IMR-90 (cell line): Measurements from ENCODE around the gene NPPB. TPM values are rescaled to one million over a fixed set of nuclear protein-coding genes. Genes with fewer than 3 reads are reported as not detected.

Experiments used
- ATAC-seq: fragments of 200-7000 bp; cut with Tn5 transposase; 2 replicates; pipeline ENCODE4 v1.9.1; 2020; ENCODE audit warnings: low read depth, mild to moderate bottlenecking, moderate library complexity
- BruUV-seq: library from RNA; stranded (reverse); fragments of 400-500 nt; replicated peaks from 2 replicates; lab custom pipeline; 2021; lab: Mats Ljungman, UMichigan
- CTCF ChIA-PET: fragments of 300-600 bp; formaldehyde crosslinking; extraction: SDS; loops from one replicate; lab custom pipeline; 2021; ENCODE audit warnings: antibody characterized with exemption; lab: Yijun Ruan, JAX
- POLR2A ChIA-PET: fragments of 300-600 bp; sonication (Branson Sonifier 250); formaldehyde crosslinking; loops from one replicate; lab custom pipeline; 2022; ENCODE audit warnings: antibody characterized with exemption; ENCODE audit not compliant: unreplicated experiment; lab: Charles Lee
- DNase-seq: peaks from one replicate; pipeline ENCODE4 v3.0.0; 2013
- H2AFZ ChIP-seq: replicated peaks from 2 replicates; pipeline ENCODE3; 2013; ENCODE audit warnings: low read length, mild to moderate bottlenecking; ENCODE audit not compliant: poor library complexity
- H2AK5ac ChIP-seq: 2 replicates; pipeline ENCODE4 v1.6.1; 2013; ENCODE audit warnings: low read depth, low read length, inconsistent platforms
- H2AK9ac ChIP-seq: replicated peaks from 2 replicates; pipeline ENCODE3; 2013; ENCODE audit warnings: mild to moderate bottlenecking, low read depth, low read length, moderate library complexity; ENCODE audit not compliant: poor library complexity
- H2BK120ac ChIP-seq: 2 replicates; pipeline ENCODE4 v1.6.1; 2013; ENCODE audit warnings: low read depth, low read length, inconsistent platforms
- H2BK15ac ChIP-seq: 3 replicates; pipeline ENCODE4 v1.6.1; 2013; ENCODE audit warnings: low read depth, low read length, inconsistent platforms
- H2BK20ac ChIP-seq: 2 replicates; pipeline ENCODE4 v1.6.1; 2013; ENCODE audit warnings: low read depth, mild to moderate bottlenecking, inconsistent platforms, low read length, moderate library complexity
- H2BK5ac ChIP-seq: 2 replicates; pipeline ENCODE4 v1.6.1; 2013; ENCODE audit warnings: mild to moderate bottlenecking, low read depth, low read length, inconsistent platforms; ENCODE audit not compliant: poor library complexity, severe bottlenecking
- H3K14ac ChIP-seq: replicated peaks from 2 replicates; pipeline ENCODE4 v1.6.1; 2013; ENCODE audit warnings: low read depth, low read length, inconsistent platforms
- H3K18ac ChIP-seq: 2 replicates; pipeline ENCODE4 v1.6.1; 2013; ENCODE audit warnings: low read depth, low read length, control low read depth
- H3K23ac ChIP-seq: 2 replicates; pipeline ENCODE4 v1.6.1; 2013; ENCODE audit warnings: low read depth, low read length, inconsistent platforms
- H3K27ac ChIP-seq: 2 replicates; pipeline ENCODE4 v1.5.1; 2013; ENCODE audit warnings: mild to moderate bottlenecking, control low read depth, low read length; ENCODE audit not compliant: insufficient read depth
- H3K27me3 ChIP-seq: 2 replicates; pipeline ENCODE4 v1.6.1; 2013; ENCODE audit warnings: low read length; ENCODE audit not compliant: control insufficient read depth, insufficient read depth
- H3K36me3 ChIP-seq: 2 replicates; pipeline ENCODE4 v1.6.1; 2013; ENCODE audit warnings: low read length, mixed read lengths; ENCODE audit not compliant: control insufficient read depth, insufficient read depth
- H3K4ac ChIP-seq: 2 replicates; pipeline ENCODE4 v1.6.1; 2013; ENCODE audit warnings: low read depth, low read length, inconsistent platforms
- H3K4me1 ChIP-seq: 2 replicates; pipeline ENCODE4 v1.6.1; 2013; ENCODE audit warnings: low read length, mixed read lengths; ENCODE audit not compliant: control insufficient read depth, insufficient read depth
- H3K4me2 ChIP-seq: 2 replicates; pipeline ENCODE4 v1.6.1; 2013; ENCODE audit warnings: low read depth, mild to moderate bottlenecking, control low read depth, low read length, moderate library complexity
- H3K4me3 ChIP-seq: 2 replicates; pipeline ENCODE4 v1.5.1; 2013; ENCODE audit warnings: low read depth, mild to moderate bottlenecking, control low read depth, low read length, moderate library complexity; ENCODE audit not compliant: insufficient read depth
- H3K56ac ChIP-seq: 2 replicates; pipeline ENCODE4 v1.6.1; 2013; ENCODE audit warnings: low read length, inconsistent platforms; ENCODE audit not compliant: insufficient read depth; ENCODE audit errors: extremely low read depth
- H3K79me1 ChIP-seq, 2 experiments: 2 replicates each; pipeline ENCODE4 v1.6.1; 2013; ENCODE audit warnings: low read length in 2 of 2, inconsistent platforms in 1 of 2, low read depth in 1 of 2
- H3K9ac ChIP-seq: 2 replicates; pipeline ENCODE4 v1.6.1; 2013; ENCODE audit warnings: low read depth, low read length, control low read depth
- H3K9me1 ChIP-seq: 2 replicates; pipeline ENCODE4 v1.6.1; 2013; ENCODE audit warnings: low read length, inconsistent platforms; ENCODE audit not compliant: insufficient read depth
- H3K9me3 ChIP-seq: 2 replicates; pipeline ENCODE4 v1.6.1; 2013; ENCODE audit warnings: low read length; ENCODE audit not compliant: control insufficient read depth, insufficient read depth
- H4K20me1 ChIP-seq: 2 replicates; pipeline ENCODE4 v1.6.1; 2013; ENCODE audit warnings: low read length, inconsistent platforms; ENCODE audit not compliant: insufficient read depth
- H4K5ac ChIP-seq: 2 replicates; pipeline ENCODE4 v1.6.1; 2013; ENCODE audit warnings: mild to moderate bottlenecking, low read depth, low read length, control low read depth
- H4K8ac ChIP-seq, 2 experiments: 2 replicates each; pipeline ENCODE4 v1.6.1; 2013; ENCODE audit warnings: low read depth in 2 of 2, low read length in 2 of 2, control low read depth in 1 of 2, inconsistent platforms in 1 of 2
- H4K91ac ChIP-seq: 2 replicates; pipeline ENCODE4 v1.6.1; 2013; ENCODE audit warnings: low read depth, low read length, inconsistent platforms; ENCODE audit not compliant: insufficient read depth
- FOS ChIP-seq: fragments of 150-350 bp; IDR thresholded peaks from 2 replicates; pipeline ENCODE4 v1.6.1; 2016; ENCODE audit warnings: low read depth, low read length
- MAFK ChIP-seq: IDR thresholded peaks from 2 replicates; pipeline ENCODE4 v1.6.1; 2012; ENCODE audit warnings: low read depth, low read length, improper control_type of control experiment
- MAZ ChIP-seq: IDR thresholded peaks from 2 replicates; pipeline ENCODE4 v1.6.1; 2012; ENCODE audit warnings: low read depth, mild to moderate bottlenecking, low read length, improper control_type of control experiment, moderate library complexity, borderline replicate concordance
- POLR2A ChIP-seq: IDR thresholded peaks from 2 replicates; pipeline ENCODE4 v1.6.1; 2012; ENCODE audit warnings: mild to moderate bottlenecking, low read depth, low read length
- USF2 ChIP-seq: fragments of 150-350 bp; IDR thresholded peaks from 2 replicates; pipeline ENCODE4 v1.6.1; 2017; ENCODE audit warnings: mild to moderate bottlenecking, antibody characterized with exemption, low read length, low read depth
- WGBS, 2 experiments: methylation state at CpG; one replicate each; pipeline versions ENCODE4 v1.1.5 to v1.1.7; 2013; ENCODE audit warnings: missing lambda C conversion rate in 2 of 2; ENCODE audit not compliant: insufficient read length in 1 of 2; ENCODE audit errors: extremely low coverage in 2 of 2; 5-methylcytosine and 5-hydroxymethylcytosine counted together
- dilution Hi-C: fragments of 300-500 bp; cut with HindIII; formaldehyde crosslinking; loops from one replicate; pipeline ENCODE4 v1.14.3; 2018; ENCODE audit warnings: low sequenced_read_pairs; ENCODE audit not compliant: unreplicated experiment
- in situ Hi-C: fragments of 300-500 bp; cut with MboI; formaldehyde crosslinking; loops from 3 replicates; pipeline ENCODE4 v1.14.3; 2019; ENCODE audit warnings: low sequenced_read_pairs, inconsistent platforms, mixed read lengths
- intact Hi-C: fragments of 100-400 bp; cut with micrococcal nuclease; formaldehyde crosslinking; loops from 2 replicates; pipeline ENCODE4 v1.10.0; 2022
- polyA plus RNA-seq, 3 experiments: library from polyadenylated mRNA; depleted of rRNA; stranded (reverse); fragments of >200 nt; gene quantifications; 2 replicates each; pipeline ENCODE4 v1.2.3, GENCODE V29; 2012; ENCODE audit warnings: low replicate concordance in 1 of 3
- total RNA-seq: library from RNA; depleted of rRNA; stranded (reverse); fragments of >200 nt; gene quantifications from 2 replicates; pipeline ENCODE4 v1.2.3, GENCODE V29; 2012

NPPB gene
- total and polyA plus RNA-seq, 2 of the 4 experiments (the other 2 are of a cell fraction), result not detected

DNA sequence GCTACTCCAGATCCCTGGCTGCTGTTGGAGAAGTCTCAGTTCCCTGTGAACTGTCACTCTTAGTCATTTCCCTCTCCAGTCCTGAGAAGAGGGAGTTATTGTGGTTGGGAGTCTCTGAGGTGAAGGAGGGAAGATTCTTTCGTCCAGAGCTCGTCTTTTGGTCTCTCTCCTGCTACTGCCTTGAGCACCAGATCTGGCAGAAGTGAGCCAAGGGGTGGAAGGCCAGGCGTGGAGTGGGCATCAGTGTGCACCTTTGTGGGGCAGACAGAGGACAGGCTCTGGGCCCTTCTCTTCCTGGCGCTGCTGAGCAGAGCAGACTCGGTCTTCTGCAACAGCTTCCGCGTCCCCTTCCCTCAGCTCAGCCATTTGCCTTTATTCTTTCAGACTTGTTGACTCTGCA, 33.6 kb downstream of the NPPB start:
- ATAC-seq (no peak), DNase-seq (no peak)
- no peak overlapping the region for H2AFZ ChIP-seq
- 100% methylated on average over 1 of the region's 7 CpGs; no CpG with 5 or more reads in 1 of the 2 experiments for WGBS, 2 experiments
- dilution Hi-C loops (no loop called here), intact Hi-C loops (no loop called here), in situ Hi-C loops (no loop called here)
- no peak overlapping the region for H2AK9ac ChIP-seq
- H3K36me3 ChIP-seq, result peaks cover 64% of the 10 kb centered on the region
- H2BK5ac ChIP-seq, result no peak overlapping the region
- no peak overlapping the region for H3K9ac ChIP-seq
- no peak overlapping the region for H3K4me3 ChIP-seq
- no peaks in the 10 kb centered on the region for H3K27me3 ChIP-seq
- no peak overlapping the region for H3K56ac ChIP-seq
- no peak overlapping the region for H4K8ac ChIP-seq
- POLR2A ChIA-PET, result no interaction called here
- no peak overlapping the region for H4K91ac ChIP-seq
- no peak overlapping the region for H4K5ac ChIP-seq
- H2BK15ac ChIP-seq, result no peak overlapping the region
- H4K20me1 ChIP-seq, result 0 out of 2 replicates have a peak, but pooled peaks cover 3% of the 10 kb centered on the region
- H2AK5ac ChIP-seq, result no peak overlapping the region
- no TSS peak for BruUV-seq
- peaks cover 0 to 13% of the 10 kb centered on the region in 2 experiments; a peak in 2 of 4 replicates for H3K79me1 ChIP-seq
- no peak overlapping the region for H3K4ac ChIP-seq
- TF ChIP-seq POLR2A (no peak), USF2 (no peak), MAFK (no peak), FOS (no peak), MAZ (no peak)
- H3K23ac ChIP-seq, result no peak overlapping the region
- CTCF ChIA-PET, result interaction anchor here (0.5 kb wide), 1 partner anchor 76 kb away, joined by 4 read pairs; no protein-coding TSS in a partner anchor
- no peak overlapping the region for H3K14ac ChIP-seq
- peaks cover 10% of the 10 kb centered on the region; the same call in 1 of the 2 replicates for H3K9me1 ChIP-seq
- peaks cover 1% of the 10 kb centered on the region; the same call in 1 of the 2 replicates for H3K4me1 ChIP-seq
- H3K18ac ChIP-seq, result no peak overlapping the region
- H3K4me2 ChIP-seq, result no peak overlapping the region
- no peak overlapping the region for H2BK120ac ChIP-seq
- H3K9me3 ChIP-seq, result no peaks in the 10 kb centered on the region
- no peak overlapping the region for H2BK20ac ChIP-seq
- H3K27ac ChIP-seq, result no peak overlapping the region
